ENCODE data around the gene YEATS2. TPM values are rescaled to one million over a fixed set of nuclear protein-coding genes. Genes with fewer than 3 reads are reported as not detected.

The YEATS2 gene
- polyA plus RNA-seq (2011; rRNA removed) (34.8 and 38.3 TPM in 2 replicates), polyA minus RNA-seq (2011; rRNA and poly(A)+ RNA removed) (47.3 and 54.2 TPM in 2 replicates)

DNA sequence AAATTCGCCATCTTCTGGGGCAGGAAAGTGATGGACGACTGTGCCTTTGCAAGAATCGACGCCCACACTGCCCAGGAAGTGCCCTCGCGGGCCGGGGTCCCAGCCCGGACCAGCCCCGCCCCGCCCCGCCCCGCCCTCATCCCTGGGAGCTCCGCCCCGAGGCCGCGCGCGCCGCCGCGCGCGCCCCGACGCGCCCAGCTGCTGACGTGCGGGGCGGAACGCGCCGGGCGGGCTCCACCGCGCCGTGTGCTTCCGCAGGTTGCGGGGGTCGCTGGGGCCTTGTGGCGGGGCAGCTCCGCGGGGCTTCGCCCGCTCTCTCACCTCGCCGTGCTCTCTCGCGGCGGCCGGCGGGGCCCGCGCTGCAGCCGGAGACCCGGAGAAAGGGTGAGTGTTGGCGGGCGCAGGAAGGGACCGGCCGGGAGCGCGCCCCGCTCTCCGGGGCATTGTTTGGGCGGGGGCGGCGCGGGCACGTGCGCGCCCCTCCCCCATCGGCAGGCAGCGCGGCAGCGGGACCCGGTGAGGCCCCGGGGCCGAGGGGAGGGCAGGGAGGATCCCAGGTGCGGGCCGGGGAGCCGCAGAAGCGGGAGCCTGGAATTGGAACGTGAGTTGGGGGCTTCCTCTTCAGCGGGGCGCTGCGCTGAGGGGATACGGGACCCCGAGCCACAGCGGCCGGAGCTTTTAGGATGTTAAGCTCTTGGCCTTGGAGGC lies at the start of gene YEATS2:
YEATS2 (plus strand) TSS at position 188 of the 708 bp plus-strand sequence. CDS start 17,366 bp downstream, outside the sequence.
- TF ChIP-seq, protein P1, sequence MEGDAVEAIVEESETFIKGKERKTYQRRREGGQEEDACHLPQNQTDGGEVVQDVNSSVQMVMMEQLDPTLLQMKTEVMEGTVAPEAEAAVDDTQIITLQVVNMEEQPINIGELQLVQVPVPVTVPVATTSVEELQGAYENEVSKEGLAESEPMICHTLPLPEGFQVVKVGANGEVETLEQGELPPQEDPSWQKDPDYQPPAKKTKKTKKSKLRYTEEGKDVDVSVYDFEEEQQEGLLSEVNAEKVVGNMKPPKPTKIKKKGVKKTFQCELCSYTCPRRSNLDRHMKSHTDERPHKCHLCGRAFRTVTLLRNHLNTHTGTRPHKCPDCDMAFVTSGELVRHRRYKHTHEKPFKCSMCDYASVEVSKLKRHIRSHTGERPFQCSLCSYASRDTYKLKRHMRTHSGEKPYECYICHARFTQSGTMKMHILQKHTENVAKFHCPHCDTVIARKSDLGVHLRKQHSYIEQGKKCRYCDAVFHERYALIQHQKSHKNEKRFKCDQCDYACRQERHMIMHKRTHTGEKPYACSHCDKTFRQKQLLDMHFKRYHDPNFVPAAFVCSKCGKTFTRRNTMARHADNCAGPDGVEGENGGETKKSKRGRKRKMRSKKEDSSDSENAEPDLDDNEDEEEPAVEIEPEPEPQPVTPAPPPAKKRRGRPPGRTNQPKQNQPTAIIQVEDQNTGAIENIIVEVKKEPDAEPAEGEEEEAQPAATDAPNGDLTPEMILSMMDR (IDR thresholded peaks at IDR 0.05; ENCODE audit: low read depth, low read length) = no peak
- H3K9me3 ChIP-seq (ENCODE audit: control insufficient read depth, insufficient read depth, low read length) = no peaks in the 10 kb centered on the region; the same call in 1 of the 2 replicates
- ChIA-PET CTCF (interaction anchor here (0.6 to 1.4 kb wide), 2 partner anchors 218 to 658 kb away, joined by 4 to 11 read pairs; no protein-coding TSS in a partner anchor), POLR2A (interaction anchor here (0.6 to 1.2 kb wide), 4 partner anchors 14 to 188 kb away, joined by 3 to 18 read pairs (median 10); partner anchors contain the start of gene KLHL24)
- peak within 1 kb of the TSS; percentile 68 for H3K27ac ChIP-seq (ENCODE audit: low read depth, low read length)
- no peaks in the 10 kb centered on the region for H3K27me3 ChIP-seq (ENCODE audit: control insufficient read depth, insufficient read depth, low read length)
- peak within 1 kb of the TSS; percentile 96 for H3K4me3 ChIP-seq (ENCODE audit: low read depth, low read length)
- DNase-seq (ENCODE audit: low read depth, low spot score) = no peak

GRCh38 chr3:183650554-183650953 lies 47.0 kb upstream of the YEATS2 start:
- H3K4me3 ChIP-seq (ENCODE audit: low read depth, low read length) = no peak overlapping the region
- POLR2A ChIA-PET = interaction anchor here (1.0 kb wide), 1 partner anchor 14 kb away, joined by 3 read pairs; no protein-coding TSS in a partner anchor
- H3K27me3 ChIP-seq (ENCODE audit: control insufficient read depth, insufficient read depth, low read length) = no peaks in the 10 kb centered on the region
- H3K9me3 ChIP-seq (ENCODE audit: control insufficient read depth, insufficient read depth, low read length) = peaks cover 16% of the 10 kb centered on the region
- no peak for DNase-seq (ENCODE audit: low read depth, low spot score)
- no peak overlapping the region for H3K27ac ChIP-seq (ENCODE audit: low read depth, low read length)
- TF ChIP-seq, protein P1 (IDR thresholded peaks at IDR 0.05; ENCODE audit: low read depth, low read length) = no peak
- CTCF ChIA-PET = interaction anchor here (0.6 kb wide), 1 partner anchor 558 kb away, joined by 3 read pairs; no protein-coding TSS in a partner anchor

DNA sequence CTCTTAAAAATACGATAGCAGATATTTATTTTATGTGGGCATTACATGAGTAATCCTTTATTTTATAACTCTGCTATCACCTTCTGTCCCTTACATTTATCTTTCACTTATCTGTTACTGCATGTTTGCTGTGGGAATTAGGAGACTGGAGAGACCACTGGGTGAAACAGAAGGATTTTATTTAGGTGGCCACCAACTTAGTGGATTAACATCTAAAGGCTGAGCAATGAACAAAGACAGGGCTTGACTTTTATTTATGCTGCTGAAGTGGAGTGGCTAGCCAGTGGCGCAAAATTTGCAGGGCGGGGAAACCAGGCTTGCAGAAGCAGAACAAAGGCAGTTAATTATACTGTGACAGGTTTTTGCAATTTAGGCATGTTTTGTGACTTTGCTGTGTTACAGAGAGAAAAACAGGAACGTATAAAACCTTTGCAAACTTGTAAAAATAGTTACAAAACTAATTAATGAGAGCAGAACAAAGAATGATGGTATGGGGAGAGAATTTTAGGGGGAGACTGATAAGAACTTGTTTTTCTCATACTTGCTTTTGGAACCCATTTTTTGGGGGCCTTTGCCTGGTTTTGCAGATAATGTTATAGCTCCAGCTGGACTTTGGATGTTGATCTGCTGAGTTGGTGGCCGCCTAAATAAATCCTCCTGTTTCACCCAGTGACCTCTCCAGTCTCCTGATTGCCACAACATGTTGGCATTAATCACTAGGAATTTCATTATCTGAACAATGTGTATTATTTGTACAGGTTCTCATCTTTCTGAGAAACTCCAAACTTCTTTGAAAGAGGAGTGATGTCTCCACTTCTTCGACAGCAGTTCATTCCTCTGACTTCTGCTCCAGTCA lies 44.2 kb upstream of the YEATS2 start:
- TF ChIP-seq, protein P1 (IDR thresholded peaks at IDR 0.05; ENCODE audit: low read depth, low read length) = no peak
- POLR2A ChIA-PET = no interaction called here
- H3K27ac ChIP-seq (ENCODE audit: low read depth, low read length) = no peak overlapping the region
- H3K27me3 ChIP-seq (ENCODE audit: control insufficient read depth, insufficient read depth, low read length) = no peaks in the 10 kb centered on the region
- CTCF ChIA-PET = no interaction called here
- DNase-seq (ENCODE audit: low read depth, low spot score) = no peak
- H3K4me3 ChIP-seq (ENCODE audit: low read depth, low read length) = no peak overlapping the region
- peaks cover 18% of the 10 kb centered on the region for H3K9me3 ChIP-seq (ENCODE audit: control insufficient read depth, insufficient read depth, low read length)

DNA sequence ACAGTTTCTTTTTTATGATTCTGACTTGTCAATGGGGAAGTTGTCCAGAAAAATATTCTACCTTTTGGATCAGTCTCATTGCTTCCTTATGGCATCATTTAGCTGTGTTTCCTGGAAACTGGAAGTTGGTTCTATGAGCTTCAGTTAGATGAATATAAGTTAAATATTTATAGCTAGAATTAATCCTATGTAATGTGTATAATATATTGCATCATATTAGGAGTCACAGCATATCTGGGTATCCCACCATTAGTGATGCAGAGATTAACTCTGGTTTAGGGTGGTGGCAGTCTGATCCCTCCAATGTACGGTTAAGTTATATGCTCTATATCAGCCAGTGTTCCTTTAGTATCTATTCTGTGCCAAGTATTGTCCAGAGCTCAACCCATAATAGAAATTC lies 42.9 kb upstream of the YEATS2 start:
- POLR2A ChIA-PET = no interaction called here

More for the DNA sequence above, 42.9 kb upstream of the YEATS2 start:
- TF ChIP-seq, protein P1 (IDR thresholded peaks at IDR 0.05; ENCODE audit: low read depth, low read length) = no peak
- Histone ChIP-seq H3K27me3 (ENCODE audit: control insufficient read depth, insufficient read depth, low read length) (peaks cover 2% of the 10 kb centered on the region), H3K27ac (ENCODE audit: low read depth, low read length) (no peak overlapping the region), H3K9me3 (ENCODE audit: control insufficient read depth, insufficient read depth, low read length) (peaks cover 18% of the 10 kb centered on the region), H3K4me3 (ENCODE audit: low read depth, low read length) (no peak overlapping the region)
- CTCF ChIA-PET = no interaction called here
- DNase-seq (ENCODE audit: low read depth, low spot score) = no peak

All from AG04450 (cell line).